Thyroid gland (tissue), 4 donors: ENCODE results near the gene CNKSR1. TPM values are rescaled to one million over a fixed set of nuclear protein-coding genes. Genes with fewer than 3 reads are reported as not detected.
"Not testable (repeated sequence)": the region's sequence is repeated elsewhere in the genome, so short reads cannot be mapped to it uniquely, and the experiment has no call there.

Experiments used
- DNase-seq, 2 donors: peaks; one replicate each; pipeline ENCODE4 v3.0.0-alpha.2; 2019
- H3K27ac ChIP-seq, 3 donors: fragments of 200-600 bp; sonication (generic); 1 replicate in 2 of 3; 2 replicates in 1 of 3; pipeline ENCODE4 v1.5.1; 2016 to 2019; ENCODE audit warnings: mild to moderate bottlenecking in 1 of 3, moderate library complexity in 1 of 3
- H3K27me3 ChIP-seq: fragments of 200-600 bp; sonication (generic); one replicate; pipeline ENCODE4 v1.5.1; 2019
- H3K36me3 ChIP-seq, 2 donors: fragments of 200-600 bp; sonication (generic); one replicate each; pipeline ENCODE4 v1.5.1; 2016 to 2019
- H3K4me1 ChIP-seq, 2 donors: fragments of 200-600 bp; sonication (generic); one replicate each; pipeline ENCODE4 v1.5.1; 2017 to 2019
- H3K4me3 ChIP-seq, 3 donors: fragments of 200-600 bp; sonication (generic); replicated peaks in 1 of 3; 1 replicate in 2 of 3; 2 replicates in 1 of 3; pipeline ENCODE4 v1.5.1; 2016; ENCODE audit warnings: mild to moderate bottlenecking in 1 of 3
- H3K9me3 ChIP-seq: fragments of 200-600 bp; sonication (generic); one replicate; pipeline ENCODE4 v1.5.1; 2017
- CTCF ChIP-seq, 6 experiments: fragments of 200-600 bp in 3 of 6; fragments of 450-650 bp in 3 of 6; sonication (generic) in 3 of 6; IDR thresholded peaks; one replicate each; pipeline ENCODE4 v1.5.1; 2016 to 2019; ENCODE audit warnings: antibody characterized with exemption in 6 of 6, mild to moderate bottlenecking in 2 of 6, inconsistent platforms in 1 of 6, moderate library complexity in 1 of 6
- POLR2A ChIP-seq, 2 donors: fragments of 450-650 bp; IDR thresholded peaks; one replicate each; pipeline ENCODE4 v1.6.1; 2017; ENCODE audit warnings: antibody characterized with exemption in 2 of 2, mild to moderate bottlenecking in 2 of 2, moderate library complexity in 1 of 2
- WGBS, 2 donors: methylation state at CpG; one replicate each; pipeline ENCODE4 v1.1.5; 2017; 5-methylcytosine and 5-hydroxymethylcytosine counted together
- intact Hi-C: fragments of 100-400 bp; cut with DNase I; formaldehyde crosslinking; loops from one replicate; pipeline ENCODE4 v1.15.1; 2023
- total RNA-seq, 4 donors: library from RNA; depleted of rRNA; stranded (reverse); fragments of >200 nt; gene quantifications; one replicate each; pipeline ENCODE4 v1.2.3, GENCODE V29; 2016

Gene CNKSR1
- total RNA-seq, 4 donors from 2014 or later, result 20.0 to 81.2 (median 31.6) TPM

- 91 to 92% methylated on average over 7 of the region's 7 CpGs for WGBS, 2 donors
- intact Hi-C loops, result no loop called here
- peaks cover 15 to 16% of the 10 kb centered on the region in 2 donors for H3K4me1 ChIP-seq
- no peaks in the 10 kb centered on the region for H3K9me3 ChIP-seq
- H3K27me3 ChIP-seq, result no peaks in the 10 kb centered on the region
- H3K36me3 ChIP-seq, result no peaks in the 10 kb centered on the region
- H3K4me3 ChIP-seq, result peak overlapping the region in 1 of 3 donors; percentile 44
- peak overlapping the region; percentile 67 to 78 (median 73) for H3K27ac ChIP-seq
- DNase-seq, result no peak
- TF ChIP-seq CTCF (IDR thresholded peaks at IDR 0.05), result no peak
- no peak for TF ChIP-seq POLR2A (IDR thresholded peaks at IDR 0.05)
Measured at GRCh38 chr1:26224606-26225005, 47.3 kb downstream of the CNKSR1 start.

- peak in 1 of 2 donors; percentile 85 for TF ChIP-seq POLR2A (IDR thresholded peaks at IDR 0.05)
- TF ChIP-seq CTCF (IDR thresholded peaks at IDR 0.05), result no peak
- Histone ChIP-seq H3K27me3 (no peaks in the 10 kb centered on the region), H3K36me3 (no peaks in the 10 kb centered on the region), H3K4me3 (peak overlapping the region in 2 of 3 donors; percentile 44 to 61), H3K27ac (peak overlapping the region; percentile 67 to 78 (median 73)), H3K9me3 (no peaks in the 10 kb centered on the region), H3K4me1 (peaks cover 15 to 16% of the 10 kb centered on the region in 2 donors)
- 5 to 6% methylated on average over 22 to 25 of the region's 50 CpGs for WGBS, 2 donors
- intact Hi-C loops, result no loop called here
- peak; percentile 94 to 96 for DNase-seq
Measured at GRCh38 chr1:26225033-26225831, 47.9 kb downstream of the CNKSR1 start.

- intact Hi-C loops, result loop anchor here (5.0 kb wide), 1 partner anchor 58 kb away; the partner anchor contains the start of gene ZNF593OS
- DNase-seq, H3K27ac ChIP-seq, H3K36me3 ChIP-seq, H3K27me3 ChIP-seq, H3K4me3 ChIP-seq, H3K9me3 ChIP-seq: not testable (repeated sequence)
- WGBS, 2 donors, result 91 to 94% methylated on average over 2 of the region's 2 CpGs
- H3K4me1 ChIP-seq, result peaks cover 12 to 13% of the 10 kb centered on the region in 2 donors
Measured at GRCh38 chr1:26230682-26231081, 53.4 kb downstream of the CNKSR1 start.

GRCh38 chr1:26233903-26234643, 56.8 kb downstream of the CNKSR1 start, which contains the start of gene CEP85:
CEP85 (plus strand) TSS chr1:26234200; CDS start chr1:26239784, 5,584 bp downstream.
- peak; percentile 97 to 98 for DNase-seq
- Histone ChIP-seq H3K27me3 (no peaks in the 10 kb centered on the region), H3K4me3 (peak within 1 kb of the TSS; percentile 31 to 73 (median 43)), H3K27ac (peak within 1 kb of the TSS; percentile 64 to 95 (median 88)), H3K36me3 (no peaks in the 10 kb centered on the region), H3K9me3 (no peaks in the 10 kb centered on the region), H3K4me1 (peaks cover 15 to 20% of the 10 kb centered on the region in 2 donors)
- intact Hi-C loops, result loop anchor here (5.0 kb wide), 1 partner anchor 62 kb away; the partner anchor contains the start of gene ZNF593OS
- TF ChIP-seq POLR2A (IDR thresholded peaks at IDR 0.05) (peak in 1 of 2 donors; percentile 98), CTCF (IDR thresholded peaks at IDR 0.05) (peak; percentile 53 to 95 (median 86))
- 1% methylated on average over 29 to 48 of the region's 73 CpGs for WGBS, 2 donors

- Histone ChIP-seq H3K4me1 (peaks cover 15 to 20% of the 10 kb centered on the region in 2 donors), H3K9me3 (no peaks in the 10 kb centered on the region), H3K27ac (peak overlapping the region; percentile 64 to 95 (median 88)), H3K36me3 (no peaks in the 10 kb centered on the region), H3K4me3 (peak overlapping the region; percentile 31 to 73 (median 43)), H3K27me3 (no peaks in the 10 kb centered on the region)
- no peak for DNase-seq
- WGBS, 2 donors, result 4 to 5% methylated on average over 30 of the region's 30 CpGs
- no peak for TF ChIP-seq POLR2A (IDR thresholded peaks at IDR 0.05)
- intact Hi-C loops, result loop anchor here (5.0 kb wide), 1 partner anchor 63 kb away; the partner anchor contains the start of gene ZNF593OS
Measured at GRCh38 chr1:26234644-26235370, 57.5 kb downstream of the CNKSR1 start.
